Heart left ventricle (tissue), 16 donors: ENCODE results near the gene GALNT18. TPM values are rescaled to one million over a fixed set of nuclear protein-coding genes. Genes with fewer than 3 reads are reported as not detected.

ENCODE experiments used
- ATAC-seq, 4 donors: fragments of 200-7000 bp; cut with Tn5 transposase; one replicate each; pipeline ENCODE4 v1.9.1; 2020 to 2022; ENCODE audit warnings: moderate library complexity in 4 of 4, mild to moderate bottlenecking in 3 of 4, moderate number of reproducible peaks in 1 of 4
- DNase-seq, 5 donors: peaks; one replicate each; pipeline ENCODE4 v3.0.0-alpha.2; 2020
- H3K27ac ChIP-seq, 12 donors: fragments of 200-600 bp; sonication (generic) in 4 of 12; one replicate each; pipeline versions ENCODE4 v1.5.0 to v1.8.0; 2016 to 2022; ENCODE audit warnings: mild to moderate bottlenecking in 2 of 12
- H3K27me3 ChIP-seq, 9 donors: fragments of 200-600 bp; sonication (generic) in 2 of 9; one replicate each; pipeline versions ENCODE4 v1.5.1 to v1.8.0; 2016 to 2022; ENCODE audit warnings: mild to moderate bottlenecking in 3 of 9
- H3K36me3 ChIP-seq, 9 donors: fragments of 200-600 bp; sonication (generic) in 2 of 9; one replicate each; pipeline versions ENCODE4 v1.5.0 to v1.8.0; 2018 to 2022; ENCODE audit warnings: mild to moderate bottlenecking in 2 of 9
- H3K4me1 ChIP-seq, 12 donors: fragments of 200-600 bp; sonication (generic) in 4 of 12; one replicate each; pipeline versions ENCODE4 v1.5.0 to v1.8.0; 2016 to 2022; ENCODE audit warnings: mild to moderate bottlenecking in 3 of 12
- H3K4me3 ChIP-seq, 12 donors: fragments of 200-600 bp; sonication (generic) in 4 of 12; one replicate each; pipeline versions ENCODE4 v1.5.0 to v1.8.0; 2017 to 2022; ENCODE audit warnings: mild to moderate bottlenecking in 9 of 12, moderate library complexity in 4 of 12
- H3K9me3 ChIP-seq, 12 donors: fragments of 200-600 bp; sonication (generic) in 4 of 12; one replicate each; pipeline versions ENCODE4 v1.5.0 to v1.8.0; 2016 to 2022; ENCODE audit warnings: mild to moderate bottlenecking in 1 of 12
- CTCF ChIP-seq, 12 donors: fragments of 200-600 bp; sonication (generic) in 4 of 12; IDR thresholded peaks; one replicate each; pipeline versions ENCODE4 v1.5.0 to v1.8.0; 2018 to 2022; ENCODE audit warnings: antibody characterized with exemption in 12 of 12, mild to moderate bottlenecking in 5 of 12
- POLR2A ChIP-seq, 2 donors: fragments of 450-650 bp; IDR thresholded peaks; one replicate each; pipeline ENCODE4 v1.6.1; 2017; ENCODE audit warnings: antibody characterized with exemption in 2 of 2, mild to moderate bottlenecking in 2 of 2, moderate library complexity in 2 of 2
- WGBS, 4 donors: extraction: QIAGEN DNeasy Blood & Tissue Kit in 2 of 4; methylation state at CpG; one replicate each; pipeline versions ENCODE4 v1.1.5 to v1.1.7; 2013 to 2018; 5-methylcytosine and 5-hydroxymethylcytosine counted together
- intact Hi-C, 10 donors: fragments of 100-400 bp; cut with DNase I; formaldehyde crosslinking; loops; one replicate each; pipeline versions ENCODE4 v1.11.1 to v1.14.2; 2022
- polyA plus RNA-seq, 2 donors: library from polyadenylated mRNA; stranded (reverse); fragments of 200-250 nt; gene quantifications; one replicate each; pipeline ENCODE4 v1.2.3, GENCODE V29; 2013
- total RNA-seq, 9 donors: library from RNA; depleted of rRNA in 2 of 9; stranded (reverse); fragments of >200 nt in 2 of 9; fragmentation: NEBNext Ultra II Directional in 3 of 9; extraction: Animal tissue kit (Norgen Biotek cat#: 25700) in 3 of 9; gene quantifications; one replicate each; pipeline versions ENCODE4 v1.1.0 to v1.2.4, GENCODE V29; 2016 to 2023
- donor health status: ischemic (EF 13 %, LVEDD 7.1; RV severe dilation, severe dysfunction).
- donor health status: healthy with polysubstance abuse.
- donor health status: DM: no; HTN: yes; CAD: no.
- donor health status: DM: no; HTN: no; CAD: no.
- donor health status: ischemic (EF 25% LVEDD 6.9; RV normal size, moderate dysfunction).
- donor health status: ischemic (EF 25% LVEDD 5.7; RV mildly dilated, moderate dysfunction).
- donor health status: healthy.
- donor health status: DM: yes; HTN: yes; CAD: no.
- donor health status: ischemic (EF 35%, LVEDD 5.7; RV mildly dilated, moderate dysfunction).
- donor health status: nonischemic (EF 11% LVEDD 7.7; RV severe dilation, severe dysfunction).
- donor health status: DM: yes; HTN: yes; CAD: no.
- donor health status: PGD.
- donor health status: ischemic (EF 29% LVEDD 5.4; RV normal size, mild dysfunction).
- donor health status: nonischemic (EF 23%, LVEDD 6.1; RV moderate dilation, normal function).

The GALNT18 gene
- total and polyA plus RNA-seq, 11 donors: 9.0 to 31.8 (median 17.3) TPM

DNA sequence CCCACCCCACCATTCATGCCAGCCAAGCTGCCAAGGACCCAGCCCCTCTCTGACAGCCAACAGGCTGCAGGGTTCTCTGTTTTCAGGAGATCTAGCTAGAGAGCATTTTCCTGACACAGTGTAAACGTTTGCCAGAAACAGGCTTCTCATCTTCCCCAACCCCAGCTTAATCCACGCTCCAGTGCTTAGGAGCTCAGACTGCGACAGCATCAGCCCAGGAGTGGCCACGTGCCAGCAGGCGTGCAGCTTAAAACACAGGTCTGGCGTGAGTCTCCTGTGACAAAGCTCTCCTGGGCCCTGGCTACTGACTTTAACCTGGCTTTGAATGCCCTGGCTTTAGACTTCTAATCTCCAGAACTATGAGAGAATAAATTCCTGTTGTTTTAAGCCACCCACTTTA lies 66.6 kb downstream of the GALNT18 start:
- ATAC-seq (peak; percentile 19 to 79 (median 68)), DNase-seq (peak in 4 of 5 donors; percentile 66 to 71 (median 70))
- H3K4me3 ChIP-seq: no peak overlapping the region
- 19 to 21% (median 21%) methylated on average over 6 of the region's 6 CpGs; no CpG with 5 or more reads in 1 of the 4 donors for WGBS, 4 donors
- peak overlapping the region in 8 of 12 donors; percentile 22 to 62 (median 36) for H3K27ac ChIP-seq
- TF ChIP-seq POLR2A (IDR thresholded peaks at IDR 0.05) (no peak), CTCF (IDR thresholded peaks at IDR 0.05) (no peak)
- no peaks in the 10 kb centered on the region for H3K27me3 ChIP-seq
- H3K36me3 ChIP-seq: no peaks in the 10 kb centered on the region
- H3K4me1 ChIP-seq: peaks cover 0 to 52% (median 24%) of the 10 kb centered on the region in 12 donors
- intact Hi-C loops: no loop called here
- H3K9me3 ChIP-seq: no peaks in the 10 kb centered on the region

- ATAC-seq (peak in 1 of 4 donors; percentile 28), DNase-seq (peak in 2 of 5 donors; percentile 47 to 63)
- H3K27ac ChIP-seq: no peak overlapping the region
- H3K36me3 ChIP-seq: no peaks in the 10 kb centered on the region
- TF ChIP-seq POLR2A (IDR thresholded peaks at IDR 0.05) (no peak), CTCF (IDR thresholded peaks at IDR 0.05) (no peak)
- no peaks in the 10 kb centered on the region for H3K9me3 ChIP-seq
- 63 to 73% (median 70%) methylated on average over 10 of the region's 10 CpGs for WGBS, 4 donors
- H3K4me1 ChIP-seq: peaks cover 0 to 61% (median 22%) of the 10 kb centered on the region in 12 donors
- intact Hi-C loops: no loop called here
- H3K27me3 ChIP-seq: no peaks in the 10 kb centered on the region
- H3K4me3 ChIP-seq: no peak overlapping the region
These were observed 68.2 kb downstream of the GALNT18 start for GRCh38 chr11:11553573-11553972.

GRCh38 chr11:11552529-11553087 lies 69.2 kb downstream of the GALNT18 start:
- Histone ChIP-seq H3K4me3 (no peak overlapping the region), H3K4me1 (peaks cover 0 to 60% (median 21%) of the 10 kb centered on the region in 12 donors), H3K9me3 (no peaks in the 10 kb centered on the region), H3K27me3 (no peaks in the 10 kb centered on the region), H3K36me3 (no peaks in the 10 kb centered on the region), H3K27ac (no peak overlapping the region)
- ATAC-seq (no peak), DNase-seq (no peak)
- TF ChIP-seq POLR2A (IDR thresholded peaks at IDR 0.05) (no peak), CTCF (IDR thresholded peaks at IDR 0.05) (no peak)
- intact Hi-C loops: no loop called here

DNA sequence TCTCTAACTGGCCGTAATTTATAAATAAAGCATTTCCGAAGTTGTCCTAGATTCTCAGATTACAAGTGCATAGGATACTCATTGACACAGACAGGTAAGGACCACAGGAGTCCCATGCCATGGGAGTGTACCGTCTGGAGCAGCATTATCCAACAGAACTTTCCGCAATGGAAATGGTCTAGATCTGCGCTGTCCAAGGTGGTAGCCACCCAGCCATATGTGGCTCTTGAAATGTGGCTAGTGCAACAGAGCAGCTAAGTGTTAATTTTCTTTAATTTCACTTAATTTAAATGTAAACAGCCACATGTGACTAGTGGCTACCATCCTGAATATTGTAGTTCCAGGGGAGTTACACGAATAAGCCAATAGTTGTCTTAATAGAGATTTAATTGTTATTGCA lies 71.3 kb downstream of the GALNT18 start:
- peaks cover 0 to 74% (median 23%) of the 10 kb centered on the region in 12 donors for H3K4me1 ChIP-seq
- 94 to 97% (median 95%) methylated on average over 6 of the region's 6 CpGs for WGBS, 4 donors
- H3K4me3 ChIP-seq: no peak overlapping the region
- intact Hi-C loops: no loop called here
- ATAC-seq: no peak
- TF ChIP-seq CTCF (IDR thresholded peaks at IDR 0.05) (no peak), POLR2A (IDR thresholded peaks at IDR 0.05) (no peak)
- H3K27ac ChIP-seq: no peak overlapping the region
- H3K27me3 ChIP-seq: no peaks in the 10 kb centered on the region
- H3K36me3 ChIP-seq: no peaks in the 10 kb centered on the region
- no peaks in the 10 kb centered on the region for H3K9me3 ChIP-seq
- DNase-seq: no peak
